Non-pigmented ciliary epithelial cell (primary cell): ENCODE results near the gene RFNG.

Experiments
- DNase-seq: peaks from one replicate; pipeline ENCODE4 v3.0.0-alpha.2; 2010; ENCODE audit warnings: low read depth

Gene RFNG

DNA sequence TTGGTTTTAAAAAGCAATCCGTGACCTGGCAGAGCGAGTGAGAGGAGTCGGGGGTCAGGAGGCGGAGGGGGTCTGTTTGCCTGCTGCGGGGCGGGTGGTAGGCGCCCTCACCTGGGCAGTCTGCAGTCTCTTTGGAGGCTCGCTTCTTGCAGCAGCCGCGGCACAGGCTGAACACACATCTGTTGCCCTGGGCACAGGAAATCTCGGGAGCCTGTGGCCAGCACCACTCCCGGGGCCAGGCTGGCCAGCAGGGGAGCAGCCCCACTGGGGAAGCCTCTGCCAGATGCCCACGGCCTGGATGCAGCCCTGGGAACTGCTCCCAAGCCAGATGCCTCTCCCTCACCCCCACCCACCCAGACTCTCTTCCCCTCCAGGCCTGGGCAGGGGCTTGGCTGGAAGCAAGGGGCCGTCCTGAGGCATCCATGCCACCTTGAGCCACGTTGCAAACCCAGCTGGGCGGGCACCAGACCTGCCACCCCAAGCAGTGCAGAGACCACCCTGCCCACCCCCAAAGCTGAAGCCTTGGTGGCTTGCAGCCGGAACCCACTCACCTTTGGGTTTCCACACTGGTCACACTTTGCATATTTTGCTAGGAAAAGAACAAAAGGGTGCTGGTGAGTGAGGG lies 6.7 kb upstream of the RFNG start:
- no peak for DNase-seq

DNA sequence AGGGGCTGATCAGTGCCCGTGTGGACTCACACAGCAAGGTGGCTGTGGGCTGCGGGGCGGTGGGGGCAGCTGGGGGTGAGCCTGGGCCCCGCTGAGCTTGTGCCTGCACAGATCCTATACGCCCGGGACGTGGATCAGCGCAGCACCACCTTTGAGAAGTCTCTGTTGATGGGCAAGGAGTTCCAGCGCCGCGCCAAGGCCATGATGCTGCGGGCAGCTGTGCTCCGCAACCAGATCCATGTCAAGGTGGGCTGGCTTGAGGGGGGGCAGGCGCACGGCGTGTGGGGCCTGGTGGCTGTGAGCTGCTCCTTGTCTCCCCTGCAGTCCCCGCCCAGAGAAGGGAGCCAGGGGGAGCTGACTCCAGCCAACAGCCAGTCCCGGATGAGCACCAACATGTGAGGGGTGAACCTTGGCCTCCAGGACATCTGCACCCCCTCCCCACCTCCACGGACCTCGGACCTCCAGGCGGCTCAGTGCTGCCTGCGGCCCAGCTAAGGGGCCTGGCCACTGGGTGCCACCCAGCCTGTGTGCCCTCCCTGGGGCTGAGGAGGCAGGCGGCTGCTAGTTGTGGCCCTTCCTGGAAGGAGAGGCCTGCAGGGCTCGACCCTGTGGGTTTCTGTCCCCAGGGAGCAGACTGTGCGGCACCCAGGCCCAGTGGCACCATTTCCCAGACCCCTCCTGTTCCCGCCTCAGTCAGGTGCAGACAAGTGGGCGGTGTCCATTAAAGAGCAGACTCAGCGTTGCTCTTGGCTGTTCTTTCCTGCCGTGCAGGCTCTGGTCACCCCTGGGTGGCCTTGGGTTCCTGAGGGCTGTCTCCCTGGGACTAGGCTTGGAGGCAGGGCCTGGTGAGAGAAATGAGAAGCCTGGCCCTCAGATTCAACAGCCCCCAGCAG lies 5.4 kb upstream of the RFNG start:
- no peak for DNase-seq

- no peak for DNase-seq
Observed at GRCh38 chr17:82055965-82056728, 4.5 kb upstream of the RFNG start.

DNA sequence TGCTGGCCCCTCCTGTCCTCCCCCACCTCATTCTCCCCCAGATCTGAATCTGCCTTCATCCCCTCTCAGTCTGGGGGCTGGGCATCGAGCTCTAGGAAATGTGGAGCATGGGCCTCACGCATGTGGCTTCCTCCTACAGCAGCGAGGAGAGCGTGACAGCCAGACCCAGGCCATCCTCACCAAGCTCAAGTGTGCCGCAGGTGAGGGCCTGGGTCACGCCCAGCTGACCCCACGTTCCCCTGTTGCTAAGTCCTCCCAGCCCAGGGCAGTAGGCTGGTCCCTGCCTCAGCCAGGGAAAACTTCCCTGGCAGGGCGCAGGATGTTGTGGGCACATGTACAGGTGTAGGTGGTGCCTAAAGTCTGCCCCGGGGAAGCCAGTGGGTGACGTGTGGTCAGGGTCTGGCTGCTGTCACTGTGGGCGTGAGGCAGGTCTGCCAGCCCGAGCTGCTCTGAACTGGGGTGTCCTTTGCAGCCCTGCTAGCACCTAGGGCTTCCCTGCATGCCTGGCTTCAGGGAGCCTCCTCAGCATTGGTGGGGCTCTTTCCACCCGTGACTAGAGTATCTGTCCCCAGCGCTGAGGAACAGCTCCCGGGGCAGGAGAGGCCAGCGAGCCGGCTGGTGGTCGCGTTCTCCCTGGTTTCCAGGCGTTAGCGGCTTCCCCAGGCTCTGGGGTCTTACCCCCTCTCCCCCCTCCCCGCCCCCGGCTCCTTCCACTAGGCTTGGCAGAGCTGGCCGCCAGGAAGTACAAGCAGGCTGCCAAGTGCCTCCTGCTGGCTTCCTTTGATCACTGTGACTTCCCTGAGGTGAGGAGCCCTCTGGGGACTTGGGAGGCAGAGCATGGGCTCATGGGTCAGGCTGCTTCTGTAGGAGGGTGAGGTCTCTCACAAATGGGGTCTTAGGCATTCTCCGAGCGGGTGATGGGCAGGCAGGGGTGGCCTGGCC lies 3.7 kb upstream of the RFNG start:
- no peak for DNase-seq

DNA sequence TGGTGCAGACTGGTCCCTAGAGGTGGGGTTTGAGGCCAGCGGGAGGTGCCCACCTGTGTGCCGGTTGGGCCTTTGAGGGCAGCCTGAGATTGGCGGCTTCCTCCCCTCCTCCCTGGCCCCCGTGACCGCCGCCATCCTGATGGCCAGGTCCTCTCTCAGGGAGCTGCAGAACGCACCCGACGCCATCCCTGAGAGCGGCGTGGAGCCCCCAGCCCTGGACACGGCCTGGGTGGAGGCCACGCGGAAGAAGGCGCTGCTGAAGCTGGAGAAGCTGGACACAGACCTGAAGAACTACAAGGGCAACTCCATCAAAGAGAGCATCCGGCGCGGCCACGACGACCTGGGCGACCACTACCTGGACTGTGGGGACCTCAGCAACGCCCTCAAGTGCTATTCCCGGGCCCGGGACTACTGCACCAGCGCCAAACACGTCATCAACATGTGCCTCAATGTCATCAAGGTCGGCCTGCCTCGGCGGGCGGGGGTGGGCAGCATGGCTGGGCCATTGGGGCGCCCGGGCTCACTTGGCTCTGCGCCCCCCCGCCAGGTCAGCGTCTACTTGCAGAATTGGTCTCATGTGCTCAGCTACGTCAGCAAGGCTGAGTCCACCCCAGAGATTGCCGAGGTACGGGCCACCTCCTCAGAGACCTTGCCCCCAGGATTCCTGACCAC lies 2.9 kb upstream of the RFNG start:
- DNase-seq = no peak

GRCh38 chr17:82053556-82054263 lies 2.1 kb upstream of the RFNG start:
- no peak for DNase-seq

DNA sequence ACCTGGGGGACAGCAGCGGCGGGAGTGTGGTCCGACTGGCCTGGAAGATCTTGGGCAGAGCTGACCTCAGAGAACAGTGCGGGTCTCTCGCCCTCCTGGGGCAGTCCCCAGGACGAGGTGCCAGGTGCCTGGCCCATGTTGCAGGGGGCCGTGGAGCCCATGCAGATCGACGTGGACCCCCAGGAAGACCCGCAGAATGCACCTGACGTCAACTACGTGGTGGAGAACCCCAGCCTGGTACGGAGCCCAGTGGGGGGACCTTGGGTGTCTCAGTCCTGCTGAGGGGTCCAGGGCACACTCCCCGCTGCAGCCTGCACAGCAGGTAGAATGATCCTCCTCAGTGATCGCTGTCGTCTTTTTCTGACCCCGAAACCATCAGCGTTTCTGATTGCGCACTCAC lies 1.5 kb upstream of the RFNG start:
- no peak for DNase-seq

DNA sequence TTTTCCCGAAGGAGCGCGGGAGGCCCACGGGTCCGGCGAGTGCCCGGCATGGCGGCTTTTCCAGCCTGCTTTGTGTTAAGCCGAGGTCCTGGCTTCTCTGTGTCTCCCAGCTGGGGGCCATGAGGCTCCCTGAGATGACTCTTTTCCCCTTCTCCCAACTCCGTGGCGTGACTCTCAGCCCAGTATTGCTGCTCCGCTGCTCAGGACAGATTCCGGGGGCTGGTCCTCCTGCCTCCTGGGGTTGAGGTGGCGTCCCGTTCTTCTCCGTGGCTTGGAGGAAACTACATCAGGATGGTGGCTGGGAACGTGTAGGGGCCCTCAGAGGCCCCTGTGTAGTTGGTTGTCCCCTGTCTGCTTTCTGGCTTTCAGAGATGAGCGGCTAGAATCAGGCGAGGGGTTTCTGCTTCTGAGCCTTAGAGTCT lies 1.0 kb upstream of the RFNG start:
- no peak for DNase-seq

GRCh38 chr17:82050761-82051641 lies 610 bp downstream of the RFNG start:
- DNase-seq = no peak

DNA sequence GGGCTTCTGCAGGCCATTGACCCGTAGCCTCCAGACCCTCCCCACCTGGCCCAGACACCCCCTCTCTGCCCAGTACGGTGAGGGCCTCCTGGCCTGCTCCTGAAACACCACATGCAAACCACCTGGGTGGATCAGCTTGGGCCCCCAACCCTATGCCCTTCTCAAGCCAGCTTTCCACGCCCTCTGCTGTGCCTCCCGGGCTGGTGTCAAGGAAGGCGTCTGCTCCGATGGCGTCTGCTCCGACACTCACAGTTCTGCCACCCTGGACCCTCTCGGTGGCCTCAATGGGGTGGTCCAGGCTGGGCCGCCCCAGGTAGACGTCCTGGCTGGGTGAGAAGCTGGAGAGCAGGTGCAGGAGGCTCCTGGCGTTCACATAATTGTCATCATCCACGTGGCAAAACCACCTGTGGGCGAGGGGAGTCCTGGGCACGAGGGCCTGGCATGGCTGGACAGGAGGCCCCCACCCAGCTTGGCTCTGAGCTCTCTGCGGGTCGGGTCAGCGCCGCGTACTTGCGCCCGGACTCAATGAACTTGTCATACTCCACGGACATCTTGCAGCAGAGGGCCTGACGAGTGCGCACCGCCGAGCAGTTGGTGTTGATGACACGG lies 1.4 kb downstream of the RFNG start:
- DNase-seq = no peak

DNA sequence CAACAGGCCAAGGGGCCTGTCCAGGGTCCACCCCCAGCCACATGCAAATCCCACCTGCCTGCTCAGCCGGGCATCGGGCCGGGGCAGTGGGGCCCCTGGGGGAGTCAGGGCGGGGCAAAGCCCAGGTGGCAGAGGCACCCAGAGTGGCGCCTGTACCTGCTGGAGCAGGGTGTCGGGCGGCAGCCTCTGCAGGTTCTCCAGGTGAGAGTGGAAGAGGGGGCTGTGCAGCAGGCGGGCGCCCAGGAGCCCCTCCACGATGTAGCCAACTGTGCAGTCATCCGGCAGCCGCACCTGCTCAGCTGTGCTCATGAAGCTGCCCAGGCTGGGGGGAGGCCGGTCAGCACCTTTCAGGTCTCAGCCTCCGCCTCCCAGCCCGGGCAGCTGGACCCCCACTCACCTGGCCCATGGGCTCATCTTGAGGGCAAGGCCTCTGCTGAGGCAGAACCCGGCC lies 2.1 kb downstream of the RFNG start:
- DNase-seq = no peak

- no peak for DNase-seq
Observed at GRCh38 chr17:82049106-82049505, 2.5 kb downstream of the RFNG start.

DNA sequence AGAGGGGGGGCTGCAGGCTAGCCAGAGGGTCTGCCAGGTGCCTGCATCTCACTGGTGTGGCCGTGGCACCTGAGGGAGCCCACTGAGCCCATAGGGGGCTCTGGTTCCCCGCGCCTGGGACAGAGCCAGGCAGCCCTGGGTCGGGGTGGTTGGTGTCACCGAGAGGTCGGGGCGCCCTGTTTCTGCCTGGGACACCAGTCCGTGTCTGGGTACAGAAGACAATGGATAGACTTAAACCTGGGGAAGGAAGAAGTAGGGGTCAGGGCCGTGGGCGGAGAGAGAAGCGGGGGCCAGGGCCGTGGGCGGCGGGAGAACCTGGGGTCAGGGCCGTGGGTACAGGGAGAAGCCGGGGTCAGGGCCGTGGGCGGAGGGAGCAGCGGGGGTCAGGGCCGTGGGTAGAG lies 3.0 kb downstream of the RFNG start:
- DNase-seq = no peak

DNA sequence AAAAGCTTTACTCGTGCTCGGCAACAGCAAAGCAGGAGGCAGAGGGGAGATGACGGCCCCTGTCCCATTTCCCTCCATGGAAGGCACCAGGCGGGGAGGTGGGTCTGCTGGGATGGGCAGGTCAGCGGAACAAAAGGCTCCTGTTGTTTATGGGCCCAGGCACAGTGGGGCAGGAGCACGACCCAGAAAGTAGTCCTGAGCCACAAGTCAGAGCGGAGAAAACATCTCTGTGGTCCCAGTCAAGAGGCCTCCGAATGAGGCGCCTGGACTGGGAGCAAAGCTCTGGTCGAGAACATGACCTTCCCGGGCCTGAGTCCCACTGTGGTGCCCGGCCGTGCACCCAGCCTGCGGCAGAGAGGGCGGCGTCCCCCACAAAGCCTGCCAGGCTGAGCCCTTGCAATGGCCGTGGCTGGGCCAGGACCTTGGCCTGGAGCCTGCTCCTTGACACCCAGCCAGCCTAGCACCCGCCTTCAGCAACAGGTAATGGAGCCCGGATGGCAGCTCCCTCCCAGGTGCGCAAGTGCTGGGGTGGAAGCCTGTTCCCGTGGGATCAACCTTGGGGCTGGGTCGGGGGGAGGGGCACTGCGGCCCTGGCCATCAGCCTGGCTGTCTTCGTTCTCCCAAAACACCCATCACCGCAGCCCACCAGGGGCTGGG lies 3.6 kb downstream of the RFNG start:
- DNase-seq = no peak

- DNase-seq = no peak
Observed at GRCh38 chr17:82047379-82047778, 4.2 kb downstream of the RFNG start.

GRCh38 chr17:82046903-82047302 lies 4.7 kb downstream of the RFNG start:
- DNase-seq = no peak

DNA sequence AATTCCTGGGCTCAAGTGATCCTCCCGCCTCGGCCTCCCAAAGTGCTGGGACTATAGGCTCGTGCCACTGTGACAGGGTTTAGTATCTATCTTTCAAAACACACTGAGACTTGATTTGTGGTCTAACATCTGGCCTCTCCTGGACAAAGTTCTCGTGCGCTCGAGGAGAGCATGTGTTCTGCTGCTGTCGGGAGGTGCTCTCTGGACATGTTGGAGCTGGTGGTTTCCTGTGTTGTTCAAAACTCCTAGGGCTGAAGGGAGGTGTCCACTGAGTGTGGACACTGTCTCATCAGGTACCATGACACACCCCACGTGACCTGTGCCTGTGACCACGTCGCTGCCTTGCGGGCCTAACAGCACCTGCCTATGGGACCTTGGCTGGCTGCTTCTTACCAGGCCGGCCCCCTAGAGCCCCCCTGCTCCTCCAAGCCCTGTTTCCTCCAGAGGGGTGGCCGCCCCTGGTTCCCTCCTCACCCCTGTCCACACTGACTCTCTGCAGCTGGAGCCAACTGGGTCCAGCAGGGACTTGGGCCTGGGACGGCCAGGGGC lies 5.6 kb downstream of the RFNG start:
- DNase-seq = no peak

GRCh38 chr17:82043507-82043906 lies 8.1 kb downstream of the RFNG start:
- no peak for DNase-seq
